ENCODE results near the gene PLAC9.

The PLAC9 gene

DNA sequence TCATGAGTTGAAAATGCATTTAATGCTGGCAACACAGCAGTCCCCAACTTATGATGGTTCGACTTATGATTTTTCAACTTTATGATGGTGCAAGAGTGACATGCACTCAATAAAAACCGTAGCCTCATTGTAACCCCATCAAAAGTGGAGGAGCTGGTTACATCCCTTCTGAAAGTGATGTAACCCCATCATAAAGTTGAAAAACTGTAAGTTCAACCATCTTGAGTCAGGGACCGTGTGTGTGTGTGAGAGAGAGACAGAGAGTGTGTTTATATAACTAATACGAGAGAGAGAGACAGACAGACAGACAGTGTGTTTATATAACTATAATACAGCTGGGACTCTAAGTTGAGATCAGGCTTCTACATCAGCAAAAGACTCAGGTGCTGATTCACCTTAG is 51.8 kb downstream of the PLAC9 start:
- no peak for DNase-seq (ENCODE audit: low read depth)

DNA sequence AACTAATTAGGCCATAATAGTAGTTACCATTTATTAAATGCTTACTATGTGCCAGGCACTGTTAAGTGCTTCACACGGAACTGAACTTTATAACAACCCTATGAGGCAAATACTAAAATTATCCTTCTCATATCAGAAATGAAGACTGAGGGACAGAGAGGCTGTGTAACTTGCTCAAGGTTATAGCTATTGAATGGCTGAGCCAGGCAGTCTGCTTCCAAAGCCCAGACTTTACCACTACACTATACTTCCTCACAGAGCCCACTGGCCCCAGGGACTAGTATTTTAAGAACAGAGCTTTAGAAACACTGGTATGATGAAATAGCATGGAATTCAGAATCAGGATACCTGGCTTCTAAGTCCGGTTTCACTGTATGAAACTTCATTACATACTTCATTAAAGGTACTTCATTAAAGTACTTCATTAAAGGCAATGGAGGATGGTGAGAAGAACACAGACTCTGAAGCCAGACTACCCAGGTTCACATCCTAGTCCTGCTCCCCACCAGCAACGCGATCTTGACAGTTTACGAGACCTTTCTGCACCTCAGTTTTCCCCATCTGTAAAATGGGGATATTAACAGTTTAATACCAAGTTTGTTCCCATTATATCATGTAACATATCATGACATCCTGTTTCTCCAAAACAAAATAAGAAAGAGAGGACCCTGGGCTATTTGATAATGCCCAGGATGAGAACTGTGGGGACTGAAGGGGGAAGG is 53.2 kb downstream of the PLAC9 start:
- DNase-seq (ENCODE audit: low read depth) = no peak

DNA sequence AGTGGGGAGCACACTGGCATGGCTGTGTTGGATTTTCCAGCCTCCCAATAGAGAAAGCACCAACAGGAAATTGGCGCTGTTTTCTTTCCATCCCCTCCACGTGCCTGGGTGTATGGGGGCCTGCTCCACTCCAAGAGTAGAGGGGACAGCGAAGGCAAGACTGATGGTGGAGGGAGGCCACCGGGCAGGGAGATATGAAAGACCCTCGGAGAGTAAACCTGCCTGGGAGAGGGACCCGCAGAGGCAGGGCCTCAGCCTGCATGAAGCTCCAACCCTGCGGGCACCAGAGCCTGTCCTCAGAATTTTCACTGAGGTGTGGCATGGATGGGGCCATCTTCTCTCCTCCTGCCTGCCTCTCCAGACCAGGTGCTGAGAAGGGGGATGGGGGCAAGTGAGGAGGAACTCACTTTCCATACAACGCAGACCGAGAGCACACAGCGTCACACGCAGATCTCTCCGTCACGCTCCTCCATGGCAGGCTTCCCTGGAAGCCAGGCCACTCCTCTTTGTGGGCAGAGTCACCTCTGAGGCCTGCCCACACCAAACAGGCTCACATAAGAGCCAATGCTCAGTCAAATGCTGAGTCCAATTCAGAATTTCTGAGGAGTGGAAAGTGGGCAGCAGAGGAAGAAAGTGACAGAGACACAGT is 54.0 kb downstream of the PLAC9 start:
- no peak for DNase-seq (ENCODE audit: low read depth)

DNA sequence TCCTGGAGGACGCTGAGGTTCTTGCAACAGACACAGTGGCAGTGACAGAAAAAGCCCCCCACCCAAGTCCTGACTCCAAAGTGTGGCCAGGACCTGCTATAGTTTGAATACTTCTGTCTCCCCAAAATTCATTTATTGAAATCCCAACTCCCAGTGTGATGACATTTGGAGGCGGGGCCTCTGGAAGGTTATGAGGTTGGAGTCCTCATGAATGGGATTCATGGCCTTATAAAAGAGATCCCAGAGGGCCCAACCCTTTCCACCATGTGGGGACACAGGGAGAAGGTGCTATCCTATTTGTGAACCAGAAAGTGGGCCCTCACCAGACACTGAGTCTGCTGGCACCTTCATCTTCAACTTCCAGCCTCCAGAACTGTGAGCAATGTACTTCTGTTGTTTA is 54.5 kb downstream of the PLAC9 start:
- DNase-seq (ENCODE audit: low read depth) = no peak

DNA sequence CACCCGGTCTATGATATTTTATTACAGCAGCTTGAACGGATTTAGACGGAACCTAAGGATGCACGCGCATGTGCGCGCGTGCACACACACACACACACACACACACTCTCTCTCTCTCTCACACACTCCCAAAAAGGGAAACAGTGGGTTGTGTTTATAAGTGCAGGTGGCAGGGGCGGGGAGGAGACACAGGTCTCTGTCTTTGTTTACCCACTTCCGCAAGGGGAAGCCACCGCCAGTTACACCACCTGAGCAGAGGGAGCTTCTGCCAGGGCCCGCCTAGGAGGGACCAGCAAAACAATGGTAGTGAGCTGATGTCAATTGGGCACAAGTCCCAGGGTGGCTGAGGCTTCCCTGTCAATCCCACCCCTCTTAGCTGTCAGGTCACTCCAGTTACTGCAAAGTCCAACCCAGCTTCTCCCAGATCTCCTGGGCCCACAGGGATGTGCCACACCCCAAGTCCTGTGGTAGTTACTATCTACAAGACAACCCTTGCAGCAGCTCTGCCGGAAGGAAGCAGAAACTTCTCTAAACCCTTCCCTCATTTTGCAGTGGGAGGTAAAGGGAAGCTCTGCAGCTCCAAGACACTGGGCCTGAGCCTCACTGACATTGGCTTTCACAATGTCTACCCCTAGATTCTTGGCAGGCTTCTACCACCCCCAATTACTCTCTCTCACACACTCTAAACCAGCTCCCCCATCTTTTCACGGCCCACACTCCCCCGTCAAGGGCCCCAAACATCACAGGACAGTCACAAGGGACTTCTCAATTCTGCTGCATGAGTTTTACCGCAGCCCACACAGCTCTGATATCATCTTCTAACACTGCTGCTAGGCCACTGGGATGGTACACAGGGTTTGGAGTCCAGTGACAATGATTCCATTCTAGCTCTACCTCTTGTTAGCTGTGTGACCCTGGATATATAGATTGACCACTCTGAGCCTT is 55.2 kb downstream of the PLAC9 start:
- DNase-seq (ENCODE audit: low read depth) = no peak

DNA sequence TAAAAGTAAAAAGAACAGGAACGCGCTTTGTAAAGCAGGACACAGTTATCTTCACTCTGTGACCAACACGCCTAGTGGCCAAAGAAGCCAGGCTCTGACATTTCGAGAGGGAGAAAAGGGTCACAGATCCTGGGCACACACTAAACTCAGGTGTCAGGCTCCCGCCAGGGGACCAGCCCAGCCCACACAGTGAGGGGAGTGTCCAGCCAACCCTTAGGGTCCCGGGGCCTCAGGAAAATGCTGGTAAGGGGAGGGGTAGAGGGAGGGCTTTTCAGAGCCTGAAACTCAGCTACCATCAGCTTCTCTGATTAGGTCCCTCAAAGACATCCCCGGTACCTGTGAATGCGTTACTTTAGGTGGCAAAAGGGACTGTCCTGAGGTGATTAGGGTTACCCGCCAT is 56.2 kb downstream of the PLAC9 start:
- no peak for DNase-seq (ENCODE audit: low read depth)

DNA sequence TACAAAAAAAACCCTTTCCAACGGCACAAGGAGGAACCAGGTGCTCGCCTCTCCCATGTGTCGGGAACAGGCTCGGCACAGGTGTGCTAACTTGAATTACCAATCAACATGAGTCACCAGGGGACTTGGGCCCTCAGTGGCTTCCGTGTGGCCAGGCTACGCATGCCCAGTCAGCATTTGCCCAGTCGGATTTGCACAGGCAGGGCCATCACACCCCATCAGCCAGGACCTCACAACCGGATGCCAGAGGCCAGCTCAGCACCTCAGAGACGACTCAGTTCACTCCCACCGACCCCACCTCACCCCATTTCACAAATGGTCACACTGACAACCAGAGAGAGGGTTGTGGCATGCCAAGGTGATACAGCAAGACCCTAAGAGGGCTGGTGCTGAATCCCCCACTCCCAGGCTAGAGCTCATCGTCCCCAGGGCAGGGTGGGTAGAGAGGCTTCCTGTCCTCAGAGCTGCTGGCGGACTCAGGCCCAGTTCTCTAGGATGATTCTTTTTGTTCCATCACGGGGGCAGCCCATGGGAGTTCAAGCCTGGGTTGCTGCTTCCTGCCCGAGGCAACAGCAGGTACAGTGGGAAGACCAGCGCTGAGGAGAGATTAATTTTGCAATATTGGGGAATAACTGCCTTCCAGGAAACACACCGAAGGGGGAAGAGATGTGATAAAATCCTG is 59.2 kb downstream of the PLAC9 start:
- DNase-seq (ENCODE audit: low read depth) = no peak

DNA sequence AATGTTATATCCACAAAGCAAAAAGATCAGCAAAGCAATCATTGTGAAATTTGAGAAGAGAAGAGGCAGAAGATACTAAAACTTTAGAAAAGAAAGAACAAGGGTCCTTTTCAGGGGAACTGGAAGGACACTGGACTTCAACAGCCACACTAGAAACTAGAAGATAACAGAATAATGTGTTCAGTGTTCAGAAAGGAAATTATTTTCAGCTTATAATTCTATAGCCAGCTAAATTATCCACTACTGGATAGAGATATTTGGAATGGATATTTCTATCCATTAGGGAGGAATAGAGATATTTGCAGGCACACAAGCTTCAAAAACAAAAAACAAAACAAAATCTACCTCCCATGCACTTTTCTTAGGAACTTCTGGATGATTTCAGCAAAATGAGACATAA is 60.0 kb downstream of the PLAC9 start:
- DNase-seq (ENCODE audit: low read depth) = no peak

DNA sequence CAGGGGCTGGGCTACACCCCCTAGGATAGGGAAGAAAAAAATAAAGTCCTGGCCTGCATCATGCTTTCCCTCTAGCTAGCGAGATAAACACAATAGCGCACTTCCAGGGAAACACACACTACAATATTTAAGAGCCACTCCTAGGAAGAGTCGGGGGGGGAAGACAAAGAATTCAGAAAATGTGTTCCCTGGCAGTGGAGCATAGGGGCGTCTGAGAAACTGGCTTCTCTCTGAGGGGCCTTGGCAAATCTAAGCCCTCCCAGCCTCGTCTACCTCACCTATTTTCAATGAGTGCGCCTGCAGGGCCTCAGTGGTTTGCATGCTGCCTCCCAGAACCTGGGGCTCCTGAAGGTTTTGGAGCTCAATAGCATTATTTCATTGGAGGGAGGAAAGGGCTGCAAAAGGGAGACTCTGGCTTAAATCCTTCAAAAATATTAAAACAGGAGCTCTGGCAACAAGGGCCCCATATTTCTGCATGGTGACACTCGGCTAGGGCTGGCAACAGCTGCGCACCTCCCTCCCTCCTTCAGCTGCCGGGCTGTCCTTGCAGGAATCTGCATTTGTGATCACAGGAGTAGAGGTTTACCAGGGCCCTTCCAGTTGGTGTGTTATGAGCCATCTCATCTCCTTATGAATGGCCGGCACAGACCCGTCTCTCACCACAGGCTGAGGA is 62.0 kb downstream of the PLAC9 start:
- no peak for DNase-seq (ENCODE audit: low read depth)
